ENCODE results near the gene SLC6A4.

SLC6A4 gene

GRCh38 chr17:30221346-30221745, 14.2 kb downstream of the SLC6A4 start:
- no peak overlapping the region for H3K9ac ChIP-seq (ENCODE audit: low read length)
- no peaks in the 10 kb centered on the region for H3K27me3 ChIP-seq (replicated peaks; ENCODE audit: insufficient read depth, low read length)
- no peaks in the 10 kb centered on the region for H4K20me1 ChIP-seq (ENCODE audit: insufficient read depth, low read length)
- H3F3A ChIP-seq (ENCODE audit: insufficient read depth, low read length): no peaks in the 10 kb centered on the region
- no peaks in the 10 kb centered on the region for H3K79me2 ChIP-seq (ENCODE audit: low read length)
- H2AFZ ChIP-seq (ENCODE audit: low read length): no peak overlapping the region
- DNase-seq: no peak
- no peaks in the 10 kb centered on the region for H3K36me3 ChIP-seq (replicated peaks; ENCODE audit: insufficient read depth, low read length)
- TF ChIP-seq EZH2phosphoT487 (IDR thresholded peaks at IDR 0.05; ENCODE audit: low read length) (no peak), CTCF (IDR thresholded peaks at IDR 0.05; ENCODE audit: low read length) (no peak), EZH2 (optimal IDR thresholded peaks at IDR 0.05; ENCODE audit: low read depth, low read length) (no peak)
- no peak overlapping the region for H3K4me3 ChIP-seq (ENCODE audit: low read length)
- H3K27ac ChIP-seq (ENCODE audit: low read length): no peak overlapping the region
- H3K9me3 ChIP-seq (replicated peaks; ENCODE audit: insufficient read depth, low read length): no peaks in the 10 kb centered on the region
- H3K4me2 ChIP-seq (ENCODE audit: low read depth, low read length): no peak overlapping the region
- H3K9me2 ChIP-seq (replicated peaks; ENCODE audit: insufficient read depth, low read length): no peaks in the 10 kb centered on the region
- H3K4me1 ChIP-seq (ENCODE audit: low read length): no peaks in the 10 kb centered on the region

GRCh38 chr17:30220414-30220813, 15.1 kb downstream of the SLC6A4 start:
- H3K9ac ChIP-seq (ENCODE audit: low read length): no peak overlapping the region
- TF ChIP-seq EZH2phosphoT487 (IDR thresholded peaks at IDR 0.05; ENCODE audit: low read length) (no peak), CTCF (IDR thresholded peaks at IDR 0.05; ENCODE audit: low read length) (no peak), EZH2 (optimal IDR thresholded peaks at IDR 0.05; ENCODE audit: low read depth, low read length) (no peak)

GRCh38 chr17:30219833-30220232, 15.7 kb downstream of the SLC6A4 start:
- Histone ChIP-seq H3K27me3 (replicated peaks; ENCODE audit: insufficient read depth, low read length) (no peaks in the 10 kb centered on the region), H3K9ac (ENCODE audit: low read length) (no peak overlapping the region), H3K36me3 (replicated peaks; ENCODE audit: insufficient read depth, low read length) (no peaks in the 10 kb centered on the region), H2AFZ (ENCODE audit: low read length) (no peak overlapping the region), H3K9me2 (replicated peaks; ENCODE audit: insufficient read depth, low read length) (no peaks in the 10 kb centered on the region), H3K79me2 (ENCODE audit: low read length) (no peaks in the 10 kb centered on the region), H3K27ac (ENCODE audit: low read length) (no peak overlapping the region), H3F3A (ENCODE audit: insufficient read depth, low read length) (no peaks in the 10 kb centered on the region), H3K4me3 (ENCODE audit: low read length) (no peak overlapping the region), H3K9me3 (replicated peaks; ENCODE audit: insufficient read depth, low read length) (no peaks in the 10 kb centered on the region), H3K4me1 (ENCODE audit: low read length) (no peaks in the 10 kb centered on the region), H4K20me1 (ENCODE audit: insufficient read depth, low read length) (no peaks in the 10 kb centered on the region), H3K4me2 (ENCODE audit: low read depth, low read length) (no peak overlapping the region)
- TF ChIP-seq CTCF (IDR thresholded peaks at IDR 0.05; ENCODE audit: low read length) (no peak), EZH2phosphoT487 (IDR thresholded peaks at IDR 0.05; ENCODE audit: low read length) (no peak), EZH2 (optimal IDR thresholded peaks at IDR 0.05; ENCODE audit: low read depth, low read length) (no peak)
- no peak for DNase-seq

More at GRCh38 chr17:30220414-30220813, 15.1 kb downstream of the SLC6A4 start:
- no peaks in the 10 kb centered on the region for H4K20me1 ChIP-seq (ENCODE audit: insufficient read depth, low read length)
- H2AFZ ChIP-seq (ENCODE audit: low read length): no peak overlapping the region
- H3K27ac ChIP-seq (ENCODE audit: low read length): no peak overlapping the region
- no peaks in the 10 kb centered on the region for H3K27me3 ChIP-seq (replicated peaks; ENCODE audit: insufficient read depth, low read length)
- no peaks in the 10 kb centered on the region for H3K79me2 ChIP-seq (ENCODE audit: low read length)
- no peaks in the 10 kb centered on the region for H3K36me3 ChIP-seq (replicated peaks; ENCODE audit: insufficient read depth, low read length)
- no peaks in the 10 kb centered on the region for H3F3A ChIP-seq (ENCODE audit: insufficient read depth, low read length)
- no peaks in the 10 kb centered on the region for H3K4me1 ChIP-seq (ENCODE audit: low read length)
- no peak overlapping the region for H3K4me3 ChIP-seq (ENCODE audit: low read length)
- H3K9me2 ChIP-seq (replicated peaks; ENCODE audit: insufficient read depth, low read length): no peaks in the 10 kb centered on the region
- no peaks in the 10 kb centered on the region for H3K9me3 ChIP-seq (replicated peaks; ENCODE audit: insufficient read depth, low read length)
- DNase-seq: no peak
- H3K4me2 ChIP-seq (ENCODE audit: low read depth, low read length): no peak overlapping the region

All from MM.1S (cell line).